HFFc6 (cell line): ENCODE measurements around the gene NEFH. TPM values are rescaled to one million over a fixed set of nuclear protein-coding genes. Genes with fewer than 3 reads are reported as not detected.
"Not testable (repeated sequence)": the region's sequence is repeated elsewhere in the genome, so short reads cannot be mapped to it uniquely, and the experiment has no call there.

ENCODE experiments used
- DNase-seq: peaks from one replicate; pipeline ENCODE4 v3.0.0-alpha.2; 2018
- H3K27ac Mint-ChIP-seq: 2 replicates; pipeline ENCODE4 v1.8.0; 2020; ENCODE audit warnings: mild to moderate bottlenecking, mixed read lengths
- H3K27me3 Mint-ChIP-seq: 2 replicates; pipeline ENCODE4 v1.8.0; 2021; ENCODE audit warnings: mild to moderate bottlenecking, moderate library complexity, mixed read lengths; ENCODE audit not compliant: insufficient read depth
- H3K36me3 Mint-ChIP-seq: 2 replicates; pipeline ENCODE4 v1.8.0; 2021; ENCODE audit warnings: low read depth, mixed read lengths
- H3K4me1 Mint-ChIP-seq: 2 replicates; pipeline ENCODE4 v1.8.0; 2020; ENCODE audit warnings: low read depth, mixed read lengths
- H3K4me3 Mint-ChIP-seq: 2 replicates; pipeline ENCODE4 v1.8.0; 2020; ENCODE audit warnings: mild to moderate bottlenecking, moderate library complexity, mixed read lengths
- H3K9me3 Mint-ChIP-seq: 2 replicates; pipeline ENCODE4 v1.8.0; 2020; ENCODE audit warnings: mild to moderate bottlenecking, mixed read lengths
- CTCF ChIP-seq: fragments of 200-600 bp; sonication (generic); IDR thresholded peaks from 2 replicates; pipeline ENCODE4 v1.5.0; 2021; ENCODE audit warnings: antibody characterized with exemption, mild to moderate bottlenecking
- total RNA-seq, 6 experiments: library from RNA; stranded (reverse); fragmentation: NEBNext Ultra II Directional; extraction: Animal tissue kit (Norgen Biotek cat#: 25700); gene quantifications; 2 replicates in 1 of 6; 3 replicates in 5 of 6; pipeline ENCODE4 v1.2.3, GENCODE V29; 2021

The NEFH gene
- total RNA-seq, 6 experiments from 2014 or later = not detected

GRCh38 chr22:29484642-29485041 is 4.6 kb downstream of the NEFH start:
- no peak for DNase-seq
- Mint-ChIP-seq H3K36me3 (no peaks in the 10 kb centered on the region), H3K27ac (no peak overlapping the region), H3K9me3 (peaks cover 7% of the 10 kb centered on the region; the same call in 1 of the 2 replicates), H3K4me1 (peaks cover 11% of the 10 kb centered on the region), H3K27me3 (peaks cover 26% of the 10 kb centered on the region), H3K4me3 (no peak overlapping the region)
- TF ChIP-seq CTCF = no peak

- Mint-ChIP-seq H3K36me3 (no peaks in the 10 kb centered on the region), H3K9me3 (peaks cover 5% of the 10 kb centered on the region; the same call in 1 of the 2 replicates), H3K27me3 (peaks cover 28% of the 10 kb centered on the region), H3K27ac (no peak overlapping the region), H3K4me1 (peaks cover 11% of the 10 kb centered on the region), H3K4me3 (no peak overlapping the region)
- DNase-seq = no peak
- no peak for TF ChIP-seq CTCF
Measured at GRCh38 chr22:29485448-29485847, 5.4 kb downstream of the NEFH start.

GRCh38 chr22:29487426-29487986 is 7.5 kb downstream of the NEFH start:
- Mint-ChIP-seq H3K9me3 (no peaks in the 10 kb centered on the region), H3K27me3 (peaks cover 24% of the 10 kb centered on the region), H3K4me1 (no peaks in the 10 kb centered on the region), H3K27ac (no peak overlapping the region), H3K4me3 (no peak overlapping the region), H3K36me3 (no peaks in the 10 kb centered on the region)
- no peak for DNase-seq
- no peak for TF ChIP-seq CTCF

GRCh38 chr22:29489127-29489780 is 9.2 kb downstream of the NEFH start:
- H3K27ac Mint-ChIP-seq, H3K36me3 Mint-ChIP-seq, DNase-seq, H3K9me3 Mint-ChIP-seq, H3K4me1 Mint-ChIP-seq, H3K4me3 Mint-ChIP-seq: not testable (repeated sequence)
- peaks cover 21% of the 10 kb centered on the region for H3K27me3 Mint-ChIP-seq

GRCh38 chr22:29491012-29491411 is 11.0 kb downstream of the NEFH start:
- Mint-ChIP-seq H3K4me1 (no peaks in the 10 kb centered on the region), H3K27ac (no peak overlapping the region), H3K36me3 (peaks cover 15% of the 10 kb centered on the region), H3K9me3 (peaks cover 9% of the 10 kb centered on the region), H3K4me3 (no peak overlapping the region), H3K27me3 (peaks cover 17% of the 10 kb centered on the region)
- no peak for TF ChIP-seq CTCF
- no peak for DNase-seq

- H3K4me1 Mint-ChIP-seq = no peaks in the 10 kb centered on the region
- no peak for TF ChIP-seq CTCF
- peaks cover 9% of the 10 kb centered on the region for H3K9me3 Mint-ChIP-seq
- peaks cover 20% of the 10 kb centered on the region for H3K36me3 Mint-ChIP-seq
- H3K27ac Mint-ChIP-seq = no peak overlapping the region
- no peak for DNase-seq
- peaks cover 11% of the 10 kb centered on the region for H3K27me3 Mint-ChIP-seq
- no peak overlapping the region for H3K4me3 Mint-ChIP-seq
Measured at GRCh38 chr22:29493636-29494035, 13.6 kb downstream of the NEFH start.
